Subcutaneous abdominal adipose tissue (tissue), 5 donors: Measurements from ENCODE around the gene CHCHD10.

Experiments used
- H3K27ac ChIP-seq: one replicate; pipeline ENCODE4 v1.7.0; 2013; ENCODE audit warnings: low read depth, mild to moderate bottlenecking, inconsistent platforms, low read length, moderate library complexity
- H3K27me3 ChIP-seq, 5 donors: one replicate each; pipeline ENCODE4 v1.7.0; 2013; ENCODE audit warnings: low read length in 5 of 5, inconsistent platforms in 1 of 5; ENCODE audit not compliant: control insufficient read depth in 5 of 5, insufficient read depth in 4 of 5
- H3K36me3 ChIP-seq, 5 donors: one replicate each; pipeline ENCODE4 v1.7.0; 2013; ENCODE audit warnings: low read length in 5 of 5; ENCODE audit not compliant: control insufficient read depth in 5 of 5, insufficient read depth in 5 of 5
- H3K4me1 ChIP-seq, 5 donors: one replicate each; pipeline ENCODE4 v1.7.0; 2013; ENCODE audit warnings: low read length in 5 of 5, mild to moderate bottlenecking in 3 of 5, moderate library complexity in 1 of 5; ENCODE audit not compliant: control insufficient read depth in 5 of 5, insufficient read depth in 5 of 5
- H3K4me3 ChIP-seq, 5 donors: one replicate each; pipeline ENCODE4 v1.7.0; 2013; ENCODE audit warnings: low read length in 5 of 5, low read depth in 1 of 5
- H3K9ac ChIP-seq, 5 donors: one replicate each; pipeline ENCODE4 v1.7.0; 2013; ENCODE audit warnings: low read length in 5 of 5, mild to moderate bottlenecking in 4 of 5, moderate library complexity in 3 of 5
- H3K9me3 ChIP-seq, 5 donors: one replicate each; pipeline ENCODE4 v1.7.0; 2013; ENCODE audit warnings: low read length in 5 of 5; ENCODE audit not compliant: control insufficient read depth in 5 of 5
- donor health status: healthy.
- donor health status: healthy.
- donor health status: healthy.
- donor health status: healthy.
- donor health status: healthy.

CHCHD10 gene

DNA sequence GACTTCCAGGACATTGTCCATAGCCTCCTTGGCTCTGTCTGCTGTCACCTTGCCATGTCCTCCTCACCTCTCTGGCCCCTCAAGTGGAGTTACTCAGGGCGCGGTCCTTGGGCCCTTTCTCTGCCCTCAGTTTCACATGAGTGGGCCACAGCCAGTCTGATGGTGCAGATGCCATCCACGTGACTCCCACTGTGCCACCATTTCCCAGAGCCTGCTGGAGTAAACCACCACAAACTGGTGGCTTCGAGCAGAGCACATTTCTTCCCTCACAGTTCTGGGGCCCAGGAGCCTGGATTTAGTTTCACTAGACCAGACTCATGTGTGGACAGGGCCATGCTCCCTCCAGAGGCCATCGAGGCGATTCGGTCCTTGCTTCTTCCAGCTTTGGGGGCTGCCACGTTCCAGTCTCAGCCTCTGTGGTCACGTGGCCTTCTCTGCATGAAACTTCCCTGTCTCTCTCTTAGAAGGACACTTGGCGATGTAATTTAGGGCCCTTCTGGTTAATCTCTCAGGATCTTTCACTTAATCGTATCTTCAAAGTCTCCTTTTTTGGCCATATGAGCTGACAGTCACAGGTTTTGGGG lies 33.6 kb upstream of the CHCHD10 start:
- Histone ChIP-seq H3K9me3 (no peaks in the 10 kb centered on the region), H3K27me3 (no peaks in the 10 kb centered on the region), H3K27ac (no peak overlapping the region), H3K4me3 (no peak overlapping the region), H3K36me3 (peaks cover 3 to 83% (median 63%) of the 10 kb centered on the region in 5 donors), H3K9ac (no peak overlapping the region), H3K4me1 (peaks cover 0 to 9% (median 4%) of the 10 kb centered on the region in 5 donors)

DNA sequence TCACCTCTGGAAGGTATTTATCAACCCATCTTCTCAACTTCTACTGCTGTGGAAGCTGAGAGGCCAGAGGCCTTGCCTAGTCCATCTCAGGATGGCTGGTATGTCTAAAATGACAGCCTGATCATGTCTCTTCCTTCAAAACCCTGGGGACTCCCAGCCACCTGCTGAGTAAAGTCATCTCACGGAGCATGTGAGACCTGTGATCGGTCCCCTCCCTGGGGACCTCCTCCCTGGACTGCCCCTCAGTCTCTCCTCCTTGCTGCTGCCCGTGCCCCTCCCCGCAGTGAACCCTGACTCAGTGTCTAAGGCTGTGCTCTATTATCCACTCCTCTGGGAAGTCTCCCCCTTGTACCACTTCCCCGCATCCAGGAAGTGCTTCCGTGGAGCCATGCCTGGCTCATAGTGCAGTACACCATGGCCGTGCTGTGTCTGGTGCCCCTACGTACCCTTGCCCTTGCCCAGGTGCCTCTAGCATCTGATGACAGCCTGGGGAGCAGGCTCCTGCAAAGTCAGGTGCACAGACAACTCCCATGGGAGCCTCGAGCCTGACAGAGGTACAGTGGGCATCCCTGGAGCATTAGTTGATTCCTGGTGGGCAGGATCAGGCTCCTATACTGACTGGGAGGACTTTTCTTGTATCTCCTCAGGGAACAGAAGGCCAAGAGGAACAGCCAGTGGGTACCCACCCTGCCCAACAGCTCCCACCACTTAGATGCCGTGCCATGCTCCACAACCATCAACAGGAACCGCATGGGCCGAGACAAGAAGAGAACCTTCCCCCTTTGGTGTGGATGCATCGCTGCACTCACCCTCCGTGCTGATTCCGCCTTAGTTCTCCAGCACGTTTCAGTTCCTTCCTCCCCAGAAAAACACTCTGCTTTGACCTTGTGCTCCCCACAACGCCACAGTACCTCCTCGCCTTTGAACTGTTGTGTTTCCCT lies 32.8 kb upstream of the CHCHD10 start:
- H3K27ac ChIP-seq = no peak overlapping the region
- peaks cover 0 to 83% (median 62%) of the 10 kb centered on the region in 5 donors for H3K36me3 ChIP-seq

GRCh38 chr22:23796461-23796860 lies 28.7 kb upstream of the CHCHD10 start:
- Histone ChIP-seq H3K4me1 (peaks cover 5 to 17% (median 16%) of the 10 kb centered on the region in 5 donors), H3K4me3 (no peak overlapping the region), H3K36me3 (peaks cover 3 to 84% (median 59%) of the 10 kb centered on the region in 5 donors), H3K9ac (no peak overlapping the region), H3K27me3 (no peaks in the 10 kb centered on the region), H3K9me3 (no peaks in the 10 kb centered on the region), H3K27ac (no peak overlapping the region)

More for the DNA sequence above, 32.8 kb upstream of the CHCHD10 start:
- Histone ChIP-seq H3K4me1 (peaks cover 0 to 12% (median 4%) of the 10 kb centered on the region in 5 donors), H3K9ac (no peak overlapping the region), H3K9me3 (no peaks in the 10 kb centered on the region), H3K4me3 (no peak overlapping the region), H3K27me3 (no peaks in the 10 kb centered on the region)

DNA sequence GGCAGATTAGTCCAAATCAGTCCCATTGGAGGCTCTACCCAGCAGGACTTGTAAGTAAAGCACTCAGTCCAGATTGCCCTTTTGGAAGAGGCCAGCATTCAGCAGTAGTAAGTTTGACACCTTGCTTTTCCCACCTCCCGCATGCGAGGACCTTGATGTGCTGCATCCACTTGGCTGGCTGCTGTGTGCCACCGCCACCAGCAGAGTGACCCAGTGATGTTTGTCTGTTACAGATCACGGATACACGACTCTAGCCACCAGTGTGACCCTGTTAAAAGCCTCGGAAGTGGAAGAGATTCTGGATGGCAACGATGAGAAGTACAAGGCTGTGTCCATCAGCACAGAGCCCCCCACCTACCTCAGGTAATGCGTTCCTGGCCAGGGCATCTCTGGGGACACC lies 25.6 kb upstream of the CHCHD10 start:
- Histone ChIP-seq H3K36me3 (peaks cover 3 to 62% (median 44%) of the 10 kb centered on the region in 5 donors), H3K27me3 (no peaks in the 10 kb centered on the region), H3K27ac (no peak overlapping the region), H3K9me3 (no peaks in the 10 kb centered on the region), H3K4me1 (peaks cover 9 to 34% (median 22%) of the 10 kb centered on the region in 5 donors), H3K9ac (no peak overlapping the region), H3K4me3 (no peak overlapping the region)

DNA sequence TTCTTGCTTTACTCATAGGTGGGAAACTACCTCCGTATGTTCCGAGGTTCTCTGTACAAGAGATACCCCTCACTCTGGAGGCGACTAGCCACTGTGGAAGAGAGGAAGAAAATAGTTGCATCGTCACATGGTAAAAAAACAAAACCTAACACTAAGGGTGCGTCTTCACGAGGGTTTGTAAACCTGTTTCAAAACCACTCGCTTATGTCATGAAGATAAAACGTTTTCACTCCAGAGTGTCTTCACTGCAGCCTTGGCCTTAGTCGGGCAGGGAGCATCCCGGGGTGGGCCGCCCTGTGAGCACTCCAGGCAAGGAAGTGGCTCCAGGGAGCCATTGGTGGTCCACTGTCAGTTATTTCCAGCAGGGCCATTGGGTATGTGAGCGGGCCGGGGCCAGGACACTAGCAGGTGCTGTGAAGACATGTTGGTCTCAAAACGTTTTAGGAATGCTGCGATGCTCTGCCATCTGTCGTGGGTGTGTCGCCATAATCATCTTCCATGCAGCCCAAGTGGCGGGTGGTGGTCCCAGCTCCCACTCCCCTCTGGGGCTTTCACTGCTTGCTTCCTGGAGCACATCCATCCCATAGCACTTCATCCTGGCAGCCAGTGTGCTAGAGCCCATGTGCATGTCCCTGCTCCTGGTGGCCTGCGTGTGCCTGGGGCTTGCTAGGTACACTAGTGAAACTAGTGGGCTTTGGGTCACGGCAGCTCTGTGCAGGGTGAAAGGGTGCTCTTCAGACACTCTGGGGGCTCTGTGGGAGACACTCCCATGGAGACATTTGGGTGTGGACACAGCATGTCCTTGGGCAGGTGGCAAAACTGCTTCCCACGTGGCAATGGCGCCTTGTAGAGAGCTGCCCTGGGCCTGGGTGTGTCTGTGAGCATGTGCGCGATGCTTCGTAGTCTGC lies 24.2 kb upstream of the CHCHD10 start:
- no peak overlapping the region for H3K27ac ChIP-seq
- H3K36me3 ChIP-seq = peaks cover 3 to 54% (median 44%) of the 10 kb centered on the region in 5 donors
- no peak overlapping the region for H3K4me3 ChIP-seq
- H3K9me3 ChIP-seq = no peaks in the 10 kb centered on the region
- H3K9ac ChIP-seq = peak overlapping the region in 1 of 5 donors; percentile 20
- peaks cover 9 to 45% (median 30%) of the 10 kb centered on the region in 5 donors for H3K4me1 ChIP-seq
- H3K27me3 ChIP-seq = no peaks in the 10 kb centered on the region

- Histone ChIP-seq H3K36me3 (peaks cover 3 to 49% (median 37%) of the 10 kb centered on the region in 5 donors), H3K4me1 (peaks cover 15 to 44% (median 31%) of the 10 kb centered on the region in 5 donors)
These were observed 23.3 kb upstream of the CHCHD10 start for GRCh38 chr22:23790819-23791737.

GRCh38 chr22:23789638-23790037 lies 21.9 kb upstream of the CHCHD10 start:
- H3K36me3 ChIP-seq = peaks cover 0 to 36% (median 30%) of the 10 kb centered on the region in 5 donors
- H3K9me3 ChIP-seq = no peaks in the 10 kb centered on the region
- no peak overlapping the region for H3K9ac ChIP-seq
- H3K27me3 ChIP-seq = peaks cover 0 to 2% (median 0%) of the 10 kb centered on the region in 5 donors
- H3K4me3 ChIP-seq = no peak overlapping the region
- H3K4me1 ChIP-seq = peaks cover 15 to 45% (median 32%) of the 10 kb centered on the region in 5 donors
- no peak overlapping the region for H3K27ac ChIP-seq

More at GRCh38 chr22:23790819-23791737, 23.3 kb upstream of the CHCHD10 start:
- Histone ChIP-seq H3K9me3 (no peaks in the 10 kb centered on the region), H3K9ac (peak overlapping the region in 1 of 5 donors; percentile 20), H3K27ac (no peak overlapping the region), H3K4me3 (no peak overlapping the region), H3K27me3 (peaks cover 0 to 2% (median 0%) of the 10 kb centered on the region in 5 donors)

- no peak overlapping the region for H3K9ac ChIP-seq
- H3K27me3 ChIP-seq = peaks cover 0 to 2% (median 0%) of the 10 kb centered on the region in 5 donors
- H3K4me1 ChIP-seq = peaks cover 15 to 45% (median 32%) of the 10 kb centered on the region in 5 donors
- H3K27ac ChIP-seq = no peak overlapping the region
- peaks cover 0 to 30% (median 24%) of the 10 kb centered on the region in 5 donors for H3K36me3 ChIP-seq
- no peak overlapping the region for H3K4me3 ChIP-seq
- no peaks in the 10 kb centered on the region for H3K9me3 ChIP-seq
These were observed 21.3 kb upstream of the CHCHD10 start for GRCh38 chr22:23789121-23789520.
